Loucy (cell line): Measurements from ENCODE around the gene SELENBP1.

Source experiments
- CTCF ChIP-seq: fragments of 200-600 bp; sonication (generic); conservative IDR thresholded peaks from 2 replicates; pipeline ENCODE4 v1.5.1; 2014; ENCODE audit warnings: mild to moderate bottlenecking, antibody characterized with exemption, low read length
- EZH2phosphoT487 ChIP-seq: fragments of 200-600 bp; IDR thresholded peaks from 2 replicates; pipeline ENCODE4 v1.6.1; 2018; ENCODE audit warnings: antibody characterized with exemption, mild to moderate bottlenecking, moderate library complexity, borderline replicate concordance

- TF ChIP-seq CTCF: no peak
- no peak for TF ChIP-seq EZH2phosphoT487
Observed at GRCh38 chr1:151325646-151326429, 46.7 kb downstream of the SELENBP1 start.
